ENCODE results near the gene ERCC5.

GRCh38 chr13:102847272-102848234 lies 1.7 kb downstream of the ERCC5 start:
- TF ChIP-seq, protein P1, sequence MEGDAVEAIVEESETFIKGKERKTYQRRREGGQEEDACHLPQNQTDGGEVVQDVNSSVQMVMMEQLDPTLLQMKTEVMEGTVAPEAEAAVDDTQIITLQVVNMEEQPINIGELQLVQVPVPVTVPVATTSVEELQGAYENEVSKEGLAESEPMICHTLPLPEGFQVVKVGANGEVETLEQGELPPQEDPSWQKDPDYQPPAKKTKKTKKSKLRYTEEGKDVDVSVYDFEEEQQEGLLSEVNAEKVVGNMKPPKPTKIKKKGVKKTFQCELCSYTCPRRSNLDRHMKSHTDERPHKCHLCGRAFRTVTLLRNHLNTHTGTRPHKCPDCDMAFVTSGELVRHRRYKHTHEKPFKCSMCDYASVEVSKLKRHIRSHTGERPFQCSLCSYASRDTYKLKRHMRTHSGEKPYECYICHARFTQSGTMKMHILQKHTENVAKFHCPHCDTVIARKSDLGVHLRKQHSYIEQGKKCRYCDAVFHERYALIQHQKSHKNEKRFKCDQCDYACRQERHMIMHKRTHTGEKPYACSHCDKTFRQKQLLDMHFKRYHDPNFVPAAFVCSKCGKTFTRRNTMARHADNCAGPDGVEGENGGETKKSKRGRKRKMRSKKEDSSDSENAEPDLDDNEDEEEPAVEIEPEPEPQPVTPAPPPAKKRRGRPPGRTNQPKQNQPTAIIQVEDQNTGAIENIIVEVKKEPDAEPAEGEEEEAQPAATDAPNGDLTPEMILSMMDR (IDR thresholded peaks at IDR 0.05) = peak; percentile 89
- TF ChIP-seq EZH2 (IDR thresholded peaks at IDR 0.05; ENCODE audit: borderline replicate concordance, insufficient read depth, low read depth, low read length, poor library complexity, severe bottlenecking) = no peak
